Common myeloid progenitor, CD34-positive (primary cell): ENCODE results near the gene AJUBA.
A peak's percentile ranks its signal among the peaks of the same experiment; 100 is the strongest.

Source experiments
- CTCF ChIA-PET: fragments of 350-600 bp; sonication (Branson Sonifier 250); formaldehyde crosslinking; loops from one replicate; lab custom pipeline; 2021; ENCODE audit warnings: antibody characterized with exemption; lab: Charles Lee
- POLR2A ChIA-PET: fragments of 350-600 bp; sonication (Branson Sonifier 250); formaldehyde crosslinking; loops from one replicate; lab custom pipeline; 2021; ENCODE audit warnings: antibody characterized with exemption; lab: Charles Lee
- DNase-seq, 3 donors: peaks; one replicate each; pipeline versions ENCODE4 v3.0.0 to v3.0.0-alpha.2; 2013
- H3K27ac ChIP-seq, 2 experiments: 1 replicate in 1 of 2; 2 replicates in 1 of 2; pipeline ENCODE4 v1.7.0; 2013; ENCODE audit warnings: inconsistent platforms in 2 of 2, low read length in 2 of 2, mild to moderate bottlenecking in 2 of 2, low read depth in 1 of 2, moderate library complexity in 1 of 2; ENCODE audit not compliant: severe bottlenecking in 2 of 2, insufficient read depth in 1 of 2, poor library complexity in 1 of 2
- H3K27me3 ChIP-seq, 5 experiments: replicated peaks in 2 of 5; 1 replicate in 3 of 5; 2 replicates in 2 of 5; pipeline versions ENCODE4 v1.6.1 to v1.7.0; 2013; ENCODE audit warnings: low read length in 4 of 5, mild to moderate bottlenecking in 2 of 5, moderate library complexity in 2 of 5, inconsistent platforms in 1 of 5; ENCODE audit not compliant: insufficient read depth in 5 of 5, control insufficient read depth in 4 of 5
- H3K36me3 ChIP-seq, 4 experiments: 1 replicate in 2 of 4; 2 replicates in 2 of 4; pipeline versions ENCODE4 v1.6.1 to v1.7.0; 2013; ENCODE audit warnings: low read length in 3 of 4, control low read depth in 1 of 4, mild to moderate bottlenecking in 1 of 4; ENCODE audit not compliant: control insufficient read depth in 4 of 4, insufficient read depth in 4 of 4
- H3K4me1 ChIP-seq, 4 experiments: 1 replicate in 3 of 4; 2 replicates in 1 of 4; pipeline versions ENCODE4 v1.6.1 to v1.7.1; 2013; ENCODE audit warnings: low read length in 3 of 4, mild to moderate bottlenecking in 3 of 4, control low read depth in 1 of 4, inconsistent platforms in 1 of 4, moderate library complexity in 1 of 4; ENCODE audit not compliant: control insufficient read depth in 4 of 4, insufficient read depth in 4 of 4; ENCODE audit errors: control extremely low read depth in 1 of 4
- H3K4me3 ChIP-seq, 7 experiments: 1 replicate in 4 of 7; 2 replicates in 3 of 7; pipeline versions ENCODE4 v1.5.1 to v1.7.0; 2013; ENCODE audit warnings: mild to moderate bottlenecking in 7 of 7, low read length in 6 of 7, moderate library complexity in 6 of 7, inconsistent platforms in 2 of 7, low read depth in 2 of 7, control low read depth in 1 of 7; ENCODE audit not compliant: insufficient read depth in 4 of 7, control insufficient read depth in 1 of 7; ENCODE audit errors: extremely low read depth in 1 of 7
- H3K9me3 ChIP-seq, 5 experiments: 1 replicate in 4 of 5; 2 replicates in 1 of 5; pipeline versions ENCODE4 v1.6.1 to v1.7.1; 2013; ENCODE audit warnings: low read length in 4 of 5, mild to moderate bottlenecking in 2 of 5, inconsistent platforms in 1 of 5, low read depth in 1 of 5, moderate library complexity in 1 of 5; ENCODE audit not compliant: control insufficient read depth in 4 of 5, insufficient read depth in 2 of 5; ENCODE audit errors: control extremely low read depth in 1 of 5
- WGBS: methylation state at CpG from one replicate; pipeline ENCODE4 v1.1.5; 2013; ENCODE audit not compliant: insufficient coverage; 5-methylcytosine and 5-hydroxymethylcytosine counted together

The AJUBA gene

GRCh38 chr14:22981876-22982476, 375 bp downstream of the AJUBA start:
- WGBS: under 1% methylated on average over 46 of the region's 51 CpGs
- DNase-seq: peak in 1 of 3 donors; percentile 9
- Histone ChIP-seq H3K36me3 (no peaks in the 10 kb centered on the region), H3K27ac (no peak overlapping the region), H3K27me3 (peaks cover 0 to 33% (median 15%) of the 10 kb centered on the region in 5 experiments), H3K9me3 (no peaks in the 10 kb centered on the region), H3K4me1 (peaks cover 4 to 36% (median 19%) of the 10 kb centered on the region in 4 experiments), H3K4me3 (peak overlapping the region; percentile 76 to 89 (median 80))
- ChIA-PET CTCF (interaction anchor here (1.2 to 34.1 kb wide), 15 partner anchors 10 to 592 kb away, joined by 3 to 933 read pairs (median 5); partner anchors contain the start of genes CDH24, PRMT5, PSMB11 and REM2), POLR2A (interaction anchor here (1.5 kb wide), 1 partner anchor 76 kb away, joined by 4 read pairs; no protein-coding TSS in a partner anchor)

- Histone ChIP-seq H3K27me3 (peaks cover 0 to 33% (median 15%) of the 10 kb centered on the region in 5 experiments), H3K9me3 (no peaks in the 10 kb centered on the region), H3K4me3 (peak overlapping the region in 5 of 7 experiments; percentile 11 to 89 (median 58)), H3K4me1 (peaks cover 4 to 40% (median 19%) of the 10 kb centered on the region in 4 experiments), H3K27ac (no peak overlapping the region), H3K36me3 (no peaks in the 10 kb centered on the region)
- DNase-seq: peak in 1 of 3 donors; percentile 10
- 7% methylated on average over 76 of the region's 76 CpGs for WGBS
- POLR2A ChIA-PET: no interaction called here
- CTCF ChIA-PET: interaction anchor here (1.2 to 34.1 kb wide), 11 partner anchors 9 to 421 kb away, joined by 3 to 933 read pairs (median 6); partner anchors contain the start of genes CDH24, PRMT5 and PSMB11
Measured at GRCh38 chr14:22981090-22981875, 1.1 kb downstream of the AJUBA start.

- ChIA-PET POLR2A (no interaction called here), CTCF (interaction anchor here (7.9 to 34.1 kb wide), 3 partner anchors 9 to 72 kb away, joined by 118 to 933 read pairs (median 319); partner anchors contain the start of genes CDH24 and PSMB11)
- Histone ChIP-seq H3K9me3 (no peaks in the 10 kb centered on the region), H3K4me3 (peak overlapping the region in 5 of 7 experiments; percentile 11 to 89 (median 58)), H3K27me3 (peaks cover 0 to 33% (median 15%) of the 10 kb centered on the region in 5 experiments), H3K4me1 (peaks cover 4 to 40% (median 19%) of the 10 kb centered on the region in 4 experiments), H3K27ac (no peak overlapping the region), H3K36me3 (no peaks in the 10 kb centered on the region)
- peak in 2 of 3 donors; percentile 26 to 35 for DNase-seq
- 0% methylated on average over 30 of the region's 41 CpGs for WGBS
Measured at GRCh38 chr14:22980672-22981089, 1.7 kb downstream of the AJUBA start.

- DNase-seq: no peak
- POLR2A ChIA-PET: no interaction called here
- H3K4me3 ChIP-seq: peak overlapping the region in 4 of 7 experiments; percentile 19 to 89 (median 49)
- H3K27me3 ChIP-seq: peaks cover 0 to 33% (median 15%) of the 10 kb centered on the region in 5 experiments
- H3K4me1 ChIP-seq: peaks cover 4 to 40% (median 19%) of the 10 kb centered on the region in 4 experiments
- H3K36me3 ChIP-seq: no peaks in the 10 kb centered on the region
- 25% methylated on average over 1 of the region's 8 CpGs for WGBS
- H3K9me3 ChIP-seq: no peaks in the 10 kb centered on the region
- CTCF ChIA-PET: interaction anchor here (16.1 to 34.1 kb wide), 3 partner anchors 8 to 73 kb away, joined by 319 to 933 read pairs (median 319); partner anchors contain the start of genes AJUBA, CDH24 and PSMB11
- H3K27ac ChIP-seq: no peak overlapping the region
Measured at GRCh38 chr14:22979748-22980392, 2.5 kb downstream of the AJUBA start.

GRCh38 chr14:22978981-22979671, 3.2 kb downstream of the AJUBA start:
- Histone ChIP-seq H3K4me3 (no peak overlapping the region), H3K9me3 (no peaks in the 10 kb centered on the region), H3K4me1 (peaks cover 4 to 40% (median 19%) of the 10 kb centered on the region in 4 experiments), H3K36me3 (no peaks in the 10 kb centered on the region), H3K27me3 (peaks cover 0 to 33% (median 15%) of the 10 kb centered on the region in 5 experiments), H3K27ac (no peak overlapping the region)
- POLR2A ChIA-PET: no interaction called here
- WGBS: 100% methylated on average over 5 of the region's 5 CpGs
- no peak for DNase-seq
- CTCF ChIA-PET: interaction anchor here (1.3 to 34.1 kb wide), 3 partner anchors 10 to 74 kb away, joined by 4 to 933 read pairs (median 319); partner anchors contain the start of genes AJUBA, CDH24 and PSMB11

GRCh38 chr14:22978487-22978837, 3.9 kb downstream of the AJUBA start:
- ChIA-PET POLR2A (no interaction called here), CTCF (interaction anchor here (0.7 to 34.1 kb wide), 6 partner anchors 10 to 74 kb away, joined by 3 to 933 read pairs (median 44); partner anchors contain the start of genes AJUBA, CDH24, HAUS4 and PSMB11)
- Histone ChIP-seq H3K27me3 (peaks cover 0 to 33% (median 15%) of the 10 kb centered on the region in 5 experiments), H3K36me3 (no peaks in the 10 kb centered on the region), H3K4me3 (no peak overlapping the region), H3K9me3 (no peaks in the 10 kb centered on the region), H3K4me1 (peaks cover 4 to 39% (median 19%) of the 10 kb centered on the region in 4 experiments), H3K27ac (no peak overlapping the region)
- WGBS: 100% methylated on average over 2 of the region's 3 CpGs
- DNase-seq: no peak
